Activated naive CD8-positive, alpha-beta T cell treated with anti-CD3 and anti-CD28 coated beads, Interleukin-2, amount 50 U/mL, for 16 hours (primary cell): ENCODE data around the gene CD300E.
"Not testable (repeated sequence)": the region's sequence is repeated elsewhere in the genome, so short reads cannot be mapped to it uniquely, and the experiment has no call there.

Experiments used
- DNase-seq: peaks from one replicate; pipeline ENCODE4 v3.0.0-alpha.2; 2020; ENCODE audit warnings: low read depth, low spot score

Gene CD300E

GRCh38 chr17:74599023-74599399 lies 24.5 kb downstream of the CD300E start:
- DNase-seq = no peak

- DNase-seq = no peak
Measured at GRCh38 chr17:74598346-74599022, 25.1 kb downstream of the CD300E start.

DNA sequence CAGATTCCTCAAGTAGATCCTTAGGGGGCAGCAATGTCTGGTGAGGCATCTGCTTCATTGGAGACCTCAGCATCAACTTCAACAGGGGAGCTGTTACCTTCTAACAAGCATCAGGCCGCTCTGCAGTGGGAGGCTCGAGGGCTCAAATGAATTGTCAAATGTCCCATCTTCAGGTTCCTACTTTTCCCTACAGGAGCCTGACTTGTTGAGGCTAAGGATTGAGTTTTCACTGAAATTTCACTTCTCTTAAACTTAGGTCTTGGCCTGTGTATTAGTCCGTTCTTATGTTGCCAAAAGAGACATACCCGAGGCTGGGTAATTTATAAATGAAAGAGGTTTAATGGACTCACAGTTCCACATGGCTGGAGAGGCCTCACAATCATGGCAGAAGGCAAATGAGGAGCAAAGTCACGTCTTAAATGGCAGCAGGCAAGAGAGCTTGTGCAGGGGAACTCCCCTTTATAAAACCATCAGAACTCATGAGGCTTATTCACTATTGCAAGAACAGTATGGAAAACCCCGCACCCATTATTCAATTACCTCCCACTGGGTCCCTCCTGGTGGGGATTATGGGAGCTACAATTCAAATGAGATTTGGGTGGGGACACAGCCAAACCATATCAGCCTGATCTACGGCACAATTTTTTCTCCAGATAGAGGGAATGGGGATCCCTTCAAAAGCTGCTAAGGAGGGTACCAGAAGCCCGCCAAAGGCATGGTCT lies 26.3 kb downstream of the CD300E start:
- no peak for DNase-seq

GRCh38 chr17:74595037-74595750 lies 28.3 kb downstream of the CD300E start:
- no peak for DNase-seq

GRCh38 chr17:74592087-74592990 lies 31.2 kb downstream of the CD300E start, which contains the start of gene CD300LD:
Gene CD300LD (minus strand): TSS chr17:74592283. CDS start chr17:74592202, 81 bp downstream.
- no peak for DNase-seq

DNA sequence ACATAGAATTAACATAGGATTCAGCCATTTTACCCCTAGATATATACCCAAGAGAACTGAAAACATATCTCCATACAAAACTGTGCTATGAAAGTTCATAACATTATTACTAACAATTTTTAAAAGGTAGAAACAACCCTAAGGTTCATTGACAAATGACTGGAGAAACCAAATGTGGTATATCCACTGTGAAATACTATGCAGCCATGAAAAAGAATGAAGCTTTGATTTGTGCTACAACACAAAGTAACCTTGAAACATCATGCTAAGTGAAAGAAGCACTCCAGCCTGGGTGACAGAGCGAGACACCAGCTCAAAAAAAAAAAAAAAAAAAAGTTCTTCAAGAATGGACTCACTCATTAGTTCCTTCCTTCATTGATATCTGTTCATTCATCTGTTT lies 32.0 kb downstream of the CD300E start:
- DNase-seq = no peak

- DNase-seq = no peak
Measured at GRCh38 chr17:74585711-74586110, 37.8 kb downstream of the CD300E start.

- DNase-seq = no peak
Measured at GRCh38 chr17:74584292-74585060, 39.1 kb downstream of the CD300E start.

GRCh38 chr17:74582633-74583032 lies 40.9 kb downstream of the CD300E start:
- DNase-seq = no peak

DNA sequence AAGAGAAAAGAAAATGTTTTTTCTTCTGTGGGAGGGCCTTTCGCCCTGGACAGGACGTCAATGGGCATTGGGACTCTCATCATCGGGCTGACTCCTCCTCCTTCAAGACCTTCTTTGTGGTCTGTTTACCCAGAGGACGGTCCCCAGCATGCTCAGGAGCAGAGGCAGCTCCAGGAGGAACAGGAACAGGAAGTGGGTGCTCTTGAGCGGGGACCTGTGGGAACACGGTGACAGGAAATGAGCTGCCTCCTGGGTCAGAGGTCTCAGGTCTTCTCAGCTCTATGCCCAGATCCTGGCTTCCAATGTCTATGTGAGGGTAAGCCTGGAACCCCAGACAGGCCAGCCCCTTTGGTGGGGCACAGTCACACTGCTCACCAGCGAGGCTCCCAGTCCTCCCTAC lies 43.6 kb downstream of the CD300E start:
- DNase-seq = no peak

DNA sequence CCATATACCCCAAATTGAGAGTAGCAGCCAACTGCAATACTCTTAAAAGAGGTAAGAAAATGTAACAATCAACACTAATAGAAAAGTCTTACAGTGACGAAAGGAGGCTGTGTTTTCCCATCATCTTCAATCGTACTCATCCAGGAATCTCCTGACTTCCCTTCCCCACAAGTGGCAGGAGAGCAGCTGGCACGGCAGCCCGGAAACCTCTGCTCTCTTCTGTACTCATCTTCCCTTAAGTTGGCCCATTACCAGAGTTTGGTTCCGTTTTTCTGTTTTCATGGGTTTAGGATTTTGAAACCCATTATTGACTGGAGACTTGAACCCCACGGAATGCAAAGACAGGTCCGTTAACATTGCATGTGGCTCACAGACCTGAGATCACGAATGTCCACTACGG lies 44.6 kb downstream of the CD300E start:
- no peak for DNase-seq

- no peak for DNase-seq
Measured at GRCh38 chr17:74574489-74575142, 48.9 kb downstream of the CD300E start.

- DNase-seq = not testable (repeated sequence)
Measured at GRCh38 chr17:74573635-74574034, 49.9 kb downstream of the CD300E start.

DNA sequence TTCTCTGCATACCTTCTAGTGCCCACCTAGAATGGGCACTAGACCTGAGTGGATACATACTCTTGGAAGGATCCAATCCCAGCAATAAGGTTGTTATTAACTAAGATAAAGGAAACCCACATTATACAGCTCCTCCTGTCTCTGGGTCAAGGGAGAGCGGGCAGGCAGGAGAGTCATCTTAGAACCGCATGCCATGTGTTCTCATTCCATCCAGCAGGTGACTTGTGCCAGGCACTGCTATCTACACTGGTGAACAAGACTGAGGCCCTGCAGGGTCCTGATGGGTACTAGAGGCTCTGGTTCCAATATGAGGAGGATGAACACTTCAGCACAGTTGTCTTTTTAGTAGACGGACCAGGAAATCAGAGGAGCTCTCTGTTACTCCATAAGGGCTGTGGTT lies 50.4 kb downstream of the CD300E start:
- DNase-seq = no peak

DNA sequence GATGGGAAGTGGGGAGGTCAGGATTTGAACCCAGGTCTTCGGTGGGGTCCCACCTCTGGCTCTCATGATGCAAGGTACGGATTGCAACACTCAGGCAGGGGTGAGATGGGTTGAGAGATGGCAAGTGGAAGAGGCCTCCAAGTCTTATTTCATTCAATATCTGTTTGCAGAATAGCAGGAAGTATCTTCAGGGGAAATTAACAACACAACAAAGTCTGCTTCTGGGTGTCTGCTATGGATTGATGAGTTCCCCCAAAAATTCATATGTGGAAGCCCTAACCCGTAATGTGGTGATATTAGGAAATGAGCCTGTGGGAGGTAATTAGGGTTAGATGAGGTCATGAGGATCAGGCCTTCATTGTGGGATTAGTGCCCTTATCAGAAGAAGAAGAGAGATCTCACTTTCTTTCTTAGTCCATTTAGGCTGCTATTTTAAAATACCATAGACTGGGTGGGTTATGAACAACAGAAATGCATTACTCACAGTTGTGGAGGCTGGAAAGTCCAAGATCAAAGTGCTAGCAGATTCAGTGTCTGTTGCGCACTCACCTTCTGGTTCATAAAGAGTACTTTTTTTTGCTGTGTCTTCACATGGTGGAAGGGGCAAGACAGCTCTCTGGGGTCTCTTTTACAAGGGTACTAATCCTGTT lies 51.8 kb downstream of the CD300E start:
- no peak for DNase-seq

GRCh38 chr17:74569020-74570003 lies 54.2 kb downstream of the CD300E start:
- DNase-seq = no peak

DNA sequence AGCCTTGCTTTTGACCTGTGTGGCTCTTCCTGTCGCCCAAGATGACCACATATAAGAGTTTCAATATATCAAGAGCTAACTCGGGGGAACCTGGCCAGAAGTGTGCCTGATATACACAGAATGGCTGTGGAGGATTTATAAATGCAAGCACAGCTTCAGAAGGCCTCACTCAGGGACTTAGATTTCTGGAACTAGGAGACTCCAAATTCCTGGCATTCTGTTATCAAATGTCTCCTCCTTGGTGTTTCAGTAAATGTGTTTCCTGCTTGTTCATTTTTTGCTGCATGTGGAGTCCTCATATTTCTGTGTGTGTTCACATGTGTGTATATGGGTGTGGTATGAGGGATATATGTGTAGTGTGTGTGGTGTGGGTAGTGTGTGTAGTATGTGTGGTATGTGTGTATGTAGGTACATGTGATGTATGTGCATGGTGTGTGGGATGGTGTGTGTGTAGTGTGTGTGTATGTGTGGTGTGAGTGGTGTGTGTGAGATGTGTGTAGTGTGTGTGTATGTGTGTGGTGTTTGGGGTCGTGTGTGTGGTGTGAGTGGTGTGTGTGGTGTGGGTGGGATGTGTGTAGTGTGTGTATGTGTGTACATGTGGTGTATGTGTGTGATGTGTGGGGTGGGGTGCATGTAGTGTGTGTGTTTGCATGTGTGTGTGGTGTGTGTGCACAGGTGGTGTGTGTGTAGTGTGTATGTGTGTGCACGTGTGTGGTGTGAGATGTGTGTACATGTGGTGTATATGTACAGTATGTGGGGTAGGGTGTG lies 55.2 kb downstream of the CD300E start:
- no peak for DNase-seq

DNA sequence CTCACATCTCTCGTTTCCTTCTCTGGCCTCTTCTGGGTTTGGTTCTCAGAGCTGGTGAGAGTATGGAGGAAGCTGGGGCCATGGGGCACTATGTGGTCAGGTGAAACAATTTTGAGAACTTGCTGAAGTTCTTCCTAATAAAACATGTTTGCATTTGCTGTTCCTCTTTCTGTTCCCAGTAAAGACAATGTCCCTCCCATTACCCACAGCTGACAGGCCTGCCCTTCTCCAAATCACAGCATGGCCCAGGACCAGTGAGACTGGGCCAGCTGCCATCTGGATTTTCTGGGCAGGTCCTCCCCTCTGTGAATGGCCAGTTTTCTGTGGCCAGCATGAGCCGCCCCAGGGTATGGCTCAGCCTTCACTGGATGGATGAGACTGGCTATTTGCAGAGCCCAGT lies 56.1 kb downstream of the CD300E start, which contains the start of gene CD300H:
Gene CD300H (minus strand): TSS at position 113 of the 400 bp plus-strand sequence.
- no peak for DNase-seq
